ENCODE data around the gene CDX1.
"Not testable (repeated sequence)": the region's sequence is repeated elsewhere in the genome, so short reads cannot be mapped to it uniquely, and the experiment has no call there.

CDX1 gene

GRCh38 chr5:150229571-150229970 lies 63.0 kb downstream of the CDX1 start:
- no peaks in the 10 kb centered on the region for H3K4me1 ChIP-seq (ENCODE audit: control insufficient read depth, insufficient read depth, low read length)
- H3K27ac ChIP-seq (ENCODE audit: low read depth, low read length), result no peak overlapping the region

GRCh38 chr5:150230842-150231241 lies 64.3 kb downstream of the CDX1 start:
- H3K9ac ChIP-seq (ENCODE audit: low read length), result no peak overlapping the region
- H3K4me1 ChIP-seq (ENCODE audit: control insufficient read depth, insufficient read depth, low read length), result no peaks in the 10 kb centered on the region
- no peaks in the 10 kb centered on the region for H3K36me3 ChIP-seq (ENCODE audit: control insufficient read depth, insufficient read depth, low read length)
- H3K27me3 ChIP-seq (ENCODE audit: control insufficient read depth, insufficient read depth, low read length), result no peaks in the 10 kb centered on the region
- H3K27ac ChIP-seq (ENCODE audit: low read depth, low read length), result no peak overlapping the region
- no peak overlapping the region for H3K4me3 ChIP-seq (ENCODE audit: low read length)

More at GRCh38 chr5:150229571-150229970, 63.0 kb downstream of the CDX1 start:
- no peak overlapping the region for H3K4me3 ChIP-seq (ENCODE audit: low read length)
- H3K27me3 ChIP-seq (ENCODE audit: control insufficient read depth, insufficient read depth, low read length), result no peaks in the 10 kb centered on the region
- no peak overlapping the region for H3K9ac ChIP-seq (ENCODE audit: low read length)
- H3K36me3 ChIP-seq (ENCODE audit: control insufficient read depth, insufficient read depth, low read length), result no peaks in the 10 kb centered on the region

- H3K4me3 ChIP-seq (ENCODE audit: low read length); H3K9ac ChIP-seq (ENCODE audit: low read length); H3K27me3 ChIP-seq (ENCODE audit: control insufficient read depth, insufficient read depth, low read length); H3K36me3 ChIP-seq (ENCODE audit: control insufficient read depth, insufficient read depth, low read length); H3K4me1 ChIP-seq (ENCODE audit: control insufficient read depth, insufficient read depth, low read length); H3K27ac ChIP-seq (ENCODE audit: low read depth, low read length): not testable (repeated sequence)
These were observed 67.1 kb downstream of the CDX1 start for GRCh38 chr5:150233706-150234105.
